ENCODE measurements around the gene AUTS2.

AUTS2 gene

GRCh38 chr7:70018700-70019099, 420.4 kb downstream of the AUTS2 start:
- no peak for DNase-seq (ENCODE audit: low read depth in 2 of 2, low spot score in 1 of 2)

GRCh38 chr7:70027867-70028266, 429.6 kb downstream of the AUTS2 start:
- DNase-seq (ENCODE audit: low read depth in 2 of 2, low spot score in 1 of 2) = no peak

- DNase-seq (ENCODE audit: low read depth in 2 of 2, low spot score in 1 of 2) = no peak
These were observed 430.3 kb downstream of the AUTS2 start for GRCh38 chr7:70028620-70029019.

GRCh38 chr7:70029993-70030392, 431.7 kb downstream of the AUTS2 start:
- no peak for DNase-seq (ENCODE audit: low read depth in 2 of 2, low spot score in 1 of 2)

- no peak for DNase-seq (ENCODE audit: low read depth in 2 of 2, low spot score in 1 of 2)
These were observed 432.5 kb downstream of the AUTS2 start for GRCh38 chr7:70030745-70031144.

- no peak for DNase-seq (ENCODE audit: low read depth in 2 of 2, low spot score in 1 of 2)
These were observed 433.0 kb downstream of the AUTS2 start for GRCh38 chr7:70031245-70031644.

- DNase-seq (ENCODE audit: low read depth in 2 of 2, low spot score in 1 of 2) = no peak
These were observed 434.4 kb downstream of the AUTS2 start for GRCh38 chr7:70032649-70033048.

- DNase-seq (ENCODE audit: low read depth in 2 of 2, low spot score in 1 of 2) = no peak
These were observed 435.0 kb downstream of the AUTS2 start for GRCh38 chr7:70033226-70033625.

- DNase-seq (ENCODE audit: low read depth in 2 of 2, low spot score in 1 of 2) = no peak
These were observed 436.7 kb downstream of the AUTS2 start for GRCh38 chr7:70034999-70035398.

- no peak for DNase-seq (ENCODE audit: low read depth in 2 of 2, low spot score in 1 of 2)
These were observed 437.2 kb downstream of the AUTS2 start for GRCh38 chr7:70035519-70035918.

- DNase-seq (ENCODE audit: low read depth in 2 of 2, low spot score in 1 of 2) = no peak
These were observed 437.7 kb downstream of the AUTS2 start for GRCh38 chr7:70035955-70036354.

GRCh38 chr7:70036695-70037094, 438.4 kb downstream of the AUTS2 start:
- no peak for DNase-seq (ENCODE audit: low read depth in 2 of 2, low spot score in 1 of 2)

GRCh38 chr7:70037171-70037933, 439.1 kb downstream of the AUTS2 start:
- DNase-seq (ENCODE audit: low read depth in 2 of 2, low spot score in 1 of 2) = no peak

- DNase-seq (ENCODE audit: low read depth in 2 of 2, low spot score in 1 of 2) = no peak
These were observed 441.8 kb downstream of the AUTS2 start for GRCh38 chr7:70040051-70040450.

- no peak for DNase-seq (ENCODE audit: low read depth in 2 of 2, low spot score in 1 of 2)
These were observed 442.9 kb downstream of the AUTS2 start for GRCh38 chr7:70040970-70041766.

GRCh38 chr7:70042533-70042932, 444.3 kb downstream of the AUTS2 start:
- DNase-seq (ENCODE audit: low read depth in 2 of 2, low spot score in 1 of 2) = no peak

GRCh38 chr7:70043015-70043538, 444.8 kb downstream of the AUTS2 start:
- DNase-seq (ENCODE audit: low read depth in 2 of 2, low spot score in 1 of 2) = no peak

- no peak for DNase-seq (ENCODE audit: low read depth in 2 of 2, low spot score in 1 of 2)
These were observed 445.8 kb downstream of the AUTS2 start for GRCh38 chr7:70044064-70044463.

- DNase-seq (ENCODE audit: low read depth in 2 of 2, low spot score in 1 of 2) = no peak
These were observed 446.2 kb downstream of the AUTS2 start for GRCh38 chr7:70044525-70044924.

- DNase-seq (ENCODE audit: low read depth in 2 of 2, low spot score in 1 of 2) = no peak
These were observed 446.7 kb downstream of the AUTS2 start for GRCh38 chr7:70044981-70045380.

- no peak for DNase-seq (ENCODE audit: low read depth in 2 of 2, low spot score in 1 of 2)
These were observed 449.1 kb downstream of the AUTS2 start for GRCh38 chr7:70047384-70047783.

- DNase-seq (ENCODE audit: low read depth in 2 of 2, low spot score in 1 of 2) = no peak
These were observed 449.7 kb downstream of the AUTS2 start for GRCh38 chr7:70047891-70048448.

Data from stimulated activated CD8-positive, alpha-beta memory T cell treated with anti-CD3 and anti-CD28 coated beads, Interleukin-4, amount 100 ng/mL, for 1 hour (primary cell).